Measurements from ENCODE around the gene TRAM2. TPM values are rescaled to one million over a fixed set of nuclear protein-coding genes. Genes with fewer than 3 reads are reported as not detected.

TRAM2 gene
- total RNA-seq, 1 donor from 2014 or later = 15.6 TPM

- DNase-seq (ENCODE audit: low read depth) = no peak
- H3K36me3 ChIP-seq (ENCODE audit: control insufficient read depth, insufficient read depth, low read length) = peaks cover 1% of the 10 kb centered on the region
- H3K27me3 ChIP-seq (ENCODE audit: control insufficient read depth, insufficient read depth, low read length) = no peaks in the 10 kb centered on the region
- no peak overlapping the region for H3K4me3 ChIP-seq (ENCODE audit: low read depth, low read length)
- TF ChIP-seq CTCF (IDR thresholded peaks at IDR 0.05; ENCODE audit: insufficient read depth, low read length, poor library complexity, severe bottlenecking) = no peak
Observed at GRCh38 chr6:52496631-52497030, 80.2 kb downstream of the TRAM2 start.

DNA sequence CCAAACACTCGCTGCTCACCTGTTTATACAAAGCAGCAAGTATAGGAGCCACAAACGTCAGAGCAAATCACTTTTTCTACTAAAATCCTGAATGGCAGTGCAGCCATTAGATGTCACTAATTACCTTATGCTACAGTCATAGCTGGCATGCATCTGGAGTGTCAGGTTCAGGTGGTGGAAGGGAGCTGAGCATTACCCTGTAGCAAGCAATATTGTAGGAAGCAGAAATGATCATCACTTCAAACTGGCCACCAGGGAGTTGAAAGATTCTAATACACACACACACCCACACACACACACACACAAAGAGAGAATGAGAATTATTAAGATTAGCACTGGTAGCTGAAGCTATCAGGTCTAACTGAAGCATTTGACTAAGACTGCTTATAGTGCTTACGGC is 80.9 kb downstream of the TRAM2 start:
- H3K36me3 ChIP-seq (ENCODE audit: control insufficient read depth, insufficient read depth, low read length) = peaks cover 1% of the 10 kb centered on the region
- DNase-seq (ENCODE audit: low read depth) = no peak
- H3K4me3 ChIP-seq (ENCODE audit: low read depth, low read length) = no peak overlapping the region
- no peaks in the 10 kb centered on the region for H3K27me3 ChIP-seq (ENCODE audit: control insufficient read depth, insufficient read depth, low read length)
- TF ChIP-seq CTCF (IDR thresholded peaks at IDR 0.05; ENCODE audit: insufficient read depth, low read length, poor library complexity, severe bottlenecking) = no peak

GRCh38 chr6:52494298-52495072 is 82.4 kb downstream of the TRAM2 start:
- H3K36me3 ChIP-seq (ENCODE audit: control insufficient read depth, insufficient read depth, low read length) = peaks cover 1% of the 10 kb centered on the region
- DNase-seq (ENCODE audit: low read depth) = no peak
- TF ChIP-seq CTCF (IDR thresholded peaks at IDR 0.05; ENCODE audit: insufficient read depth, low read length, poor library complexity, severe bottlenecking) = no peak
- no peak overlapping the region for H3K4me3 ChIP-seq (ENCODE audit: low read depth, low read length)
- H3K27me3 ChIP-seq (ENCODE audit: control insufficient read depth, insufficient read depth, low read length) = no peaks in the 10 kb centered on the region

DNA sequence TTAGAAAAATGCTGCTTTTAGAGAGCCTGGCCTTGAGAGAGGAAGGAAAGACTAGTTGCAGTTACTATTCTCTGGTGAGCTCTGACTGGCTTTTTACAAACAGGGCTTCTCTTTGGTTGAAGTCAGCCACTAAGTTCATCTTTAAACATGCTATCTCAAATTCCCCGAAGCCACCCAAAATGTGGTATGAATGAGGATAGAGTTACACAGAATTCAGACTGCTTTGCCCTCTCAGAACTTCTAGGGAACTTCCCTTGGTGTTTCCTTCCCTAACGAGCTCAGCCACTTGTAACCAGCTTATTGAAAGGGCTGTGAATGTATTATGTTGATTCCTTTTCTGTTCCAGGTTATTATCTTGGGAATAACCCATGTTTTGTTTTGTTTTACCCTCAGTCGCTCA is 83.2 kb downstream of the TRAM2 start:
- no peak overlapping the region for H3K4me3 ChIP-seq (ENCODE audit: low read depth, low read length)
- no peak for TF ChIP-seq CTCF (IDR thresholded peaks at IDR 0.05; ENCODE audit: insufficient read depth, low read length, poor library complexity, severe bottlenecking)
- H3K27me3 ChIP-seq (ENCODE audit: control insufficient read depth, insufficient read depth, low read length) = no peaks in the 10 kb centered on the region
- peaks cover 1% of the 10 kb centered on the region for H3K36me3 ChIP-seq (ENCODE audit: control insufficient read depth, insufficient read depth, low read length)
- DNase-seq (ENCODE audit: low read depth) = no peak

GRCh38 chr6:52491203-52492069 is 85.4 kb downstream of the TRAM2 start:
- no peak overlapping the region for H3K4me3 ChIP-seq (ENCODE audit: low read depth, low read length)
- no peaks in the 10 kb centered on the region for H3K36me3 ChIP-seq (ENCODE audit: control insufficient read depth, insufficient read depth, low read length)
- no peak for DNase-seq (ENCODE audit: low read depth)
- TF ChIP-seq CTCF (IDR thresholded peaks at IDR 0.05; ENCODE audit: insufficient read depth, low read length, poor library complexity, severe bottlenecking) = no peak
- H3K27me3 ChIP-seq (ENCODE audit: control insufficient read depth, insufficient read depth, low read length) = no peaks in the 10 kb centered on the region

All from kidney epithelial cell (primary cell).